ENCODE measurements around the gene ROR2. TPM values are rescaled to one million over a fixed set of nuclear protein-coding genes. Genes with fewer than 3 reads are reported as not detected.
A peak's percentile ranks its signal among the peaks of the same experiment; 100 is the strongest.

ROR2 gene
- total and polyA plus RNA-seq, 2 experiments from 2014 or later, result 8.1 to 18.8 TPM

- H3K27ac Mint-ChIP-seq, result no peak overlapping the region
- no peak overlapping the region for H3K4me3 Mint-ChIP-seq
- peaks cover 5% of the 10 kb centered on the region for H3K27me3 Mint-ChIP-seq (ENCODE audit: insufficient read depth, low read depth, poor library complexity)
- no peak for TF ChIP-seq JUNB (IDR thresholded peaks at IDR 0.05; ENCODE audit: unreplicated experiment)
- no peak for TF ChIP-seq STAT1 (IDR thresholded peaks at IDR 0.05; ENCODE audit: unreplicated experiment)
- TF ChIP-seq CREB1 (CRISPR knock-in tag; IDR thresholded peaks at IDR 0.05; ENCODE audit: low read depth), result no peak
- TF ChIP-seq REST (IDR thresholded peaks at IDR 0.05; ENCODE audit: unreplicated experiment), result no peak
- TF ChIP-seq, protein P1, sequence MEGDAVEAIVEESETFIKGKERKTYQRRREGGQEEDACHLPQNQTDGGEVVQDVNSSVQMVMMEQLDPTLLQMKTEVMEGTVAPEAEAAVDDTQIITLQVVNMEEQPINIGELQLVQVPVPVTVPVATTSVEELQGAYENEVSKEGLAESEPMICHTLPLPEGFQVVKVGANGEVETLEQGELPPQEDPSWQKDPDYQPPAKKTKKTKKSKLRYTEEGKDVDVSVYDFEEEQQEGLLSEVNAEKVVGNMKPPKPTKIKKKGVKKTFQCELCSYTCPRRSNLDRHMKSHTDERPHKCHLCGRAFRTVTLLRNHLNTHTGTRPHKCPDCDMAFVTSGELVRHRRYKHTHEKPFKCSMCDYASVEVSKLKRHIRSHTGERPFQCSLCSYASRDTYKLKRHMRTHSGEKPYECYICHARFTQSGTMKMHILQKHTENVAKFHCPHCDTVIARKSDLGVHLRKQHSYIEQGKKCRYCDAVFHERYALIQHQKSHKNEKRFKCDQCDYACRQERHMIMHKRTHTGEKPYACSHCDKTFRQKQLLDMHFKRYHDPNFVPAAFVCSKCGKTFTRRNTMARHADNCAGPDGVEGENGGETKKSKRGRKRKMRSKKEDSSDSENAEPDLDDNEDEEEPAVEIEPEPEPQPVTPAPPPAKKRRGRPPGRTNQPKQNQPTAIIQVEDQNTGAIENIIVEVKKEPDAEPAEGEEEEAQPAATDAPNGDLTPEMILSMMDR (conservative IDR thresholded peaks at IDR 0.05; ENCODE audit: low read depth in 2 of 2), result no peak
- TF ChIP-seq ZNF114 (CRISPR knock-in tag; IDR thresholded peaks at IDR 0.05), result no peak
- no peak for TF ChIP-seq EZH2 (IDR thresholded peaks at IDR 0.05; ENCODE audit: low read depth, unreplicated experiment)
- Histone ChIP-seq H3K36me3 (ENCODE audit: insufficient read depth) (no peaks in the 10 kb centered on the region), H3K4me3 (no peak overlapping the region), H3K27ac (ENCODE audit: low read depth) (no peak overlapping the region), H2AFZ (0 out of 2 replicates have a peak overlapping the region, but pooled peaks have one; percentile 28), H3K4me1 (ENCODE audit: insufficient read depth) (no peaks in the 10 kb centered on the region), H3K9me2 (ENCODE audit: insufficient read depth) (no peaks in the 10 kb centered on the region), H3K4me2 (no peak overlapping the region), H3K79me2 (replicated peaks; ENCODE audit: insufficient read depth) (no peaks in the 10 kb centered on the region), H3K27me3 (ENCODE audit: insufficient read depth) (no peaks in the 10 kb centered on the region), H3F3A (replicated peaks; ENCODE audit: low read depth) (no peaks in the 10 kb centered on the region), H4K20me1 (replicated peaks; ENCODE audit: insufficient read depth) (no peaks in the 10 kb centered on the region)
- DNase-seq (ENCODE audit: low spot score), result no peak
- H3K36me3 Mint-ChIP-seq (ENCODE audit: low read depth), result no peaks in the 10 kb centered on the region
- H3K9me3 Mint-ChIP-seq, result no peaks in the 10 kb centered on the region
- peak; percentile 66 for ATAC-seq
- peaks cover 3% of the 10 kb centered on the region; the same call in 2 of the 3 replicates for H3K4me1 Mint-ChIP-seq
These were observed 360.9 kb downstream of the ROR2 start for GRCh38 chr9:91589101-91589553.

GRCh38 chr9:91586282-91586681 lies 363.7 kb downstream of the ROR2 start:
- Mint-ChIP-seq H3K36me3 (ENCODE audit: low read depth) (no peaks in the 10 kb centered on the region), H3K27me3 (ENCODE audit: insufficient read depth, low read depth, poor library complexity) (peaks cover 4% of the 10 kb centered on the region), H3K4me3 (no peak overlapping the region), H3K9me3 (no peaks in the 10 kb centered on the region), H3K27ac (no peak overlapping the region), H3K4me1 (no peaks in the 10 kb centered on the region)
- Histone ChIP-seq H3K79me2 (replicated peaks; ENCODE audit: insufficient read depth) (no peaks in the 10 kb centered on the region), H3K36me3 (ENCODE audit: insufficient read depth) (no peaks in the 10 kb centered on the region), H3K4me2 (no peak overlapping the region), H3K4me1 (ENCODE audit: insufficient read depth) (no peaks in the 10 kb centered on the region), H3K4me3 (no peak overlapping the region), H2AFZ (no peak overlapping the region), H3K27me3 (ENCODE audit: insufficient read depth) (no peaks in the 10 kb centered on the region), H3F3A (replicated peaks; ENCODE audit: low read depth) (no peaks in the 10 kb centered on the region), H3K27ac (ENCODE audit: low read depth) (no peak overlapping the region), H4K20me1 (replicated peaks; ENCODE audit: insufficient read depth) (no peaks in the 10 kb centered on the region), H3K9me2 (ENCODE audit: insufficient read depth) (no peaks in the 10 kb centered on the region)
- ATAC-seq (no peak), DNase-seq (ENCODE audit: low spot score) (no peak)
- TF ChIP-seq NANOG (IDR thresholded peaks at IDR 0.05; ENCODE audit: borderline replicate concordance), result no peak

Data from GM23338 (cell line).